Suprapubic skin (tissue), 3 donors: ENCODE results near the gene TMEM248.
"Not testable (repeated sequence)": the region's sequence is repeated elsewhere in the genome, so short reads cannot be mapped to it uniquely, and the experiment has no call there.

ENCODE experiments used
- POLR2A ChIP-seq, 2 donors: fragments of 450-650 bp; IDR thresholded peaks; one replicate each; pipeline ENCODE4 v1.6.1; 2017; ENCODE audit warnings: antibody characterized with exemption in 2 of 2, mild to moderate bottlenecking in 2 of 2, moderate library complexity in 2 of 2
- TF ChIP-seq, protein P1 (sequence below), 2 donors: fragments of 200-600 bp in 1 of 2; fragments of 450-650 bp in 1 of 2; sonication (generic) in 1 of 2; IDR thresholded peaks; one replicate each; pipeline ENCODE4 v1.5.1; 2016 to 2019; ENCODE audit warnings: antibody characterized with exemption in 2 of 2, mild to moderate bottlenecking in 1 of 2, moderate library complexity in 1 of 2

DNA sequence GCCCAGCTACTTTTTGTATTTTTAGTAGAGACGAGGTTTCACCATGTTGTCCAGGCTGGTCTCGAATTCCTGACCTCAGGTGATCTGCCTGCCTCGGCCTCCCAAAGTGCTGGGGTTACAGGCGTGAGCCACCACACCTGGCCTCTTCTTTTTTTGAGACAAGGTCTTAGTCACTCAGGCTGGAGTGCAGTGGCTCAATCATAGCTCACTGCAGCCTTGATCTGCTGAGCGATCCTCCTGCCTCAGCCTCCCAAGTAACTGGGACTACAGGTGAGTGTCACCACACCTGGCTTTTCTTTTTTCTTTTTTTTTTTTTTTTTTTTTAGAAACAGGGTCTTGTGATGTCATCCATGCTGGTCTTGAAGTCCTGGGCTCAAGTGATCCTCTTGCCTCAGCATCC lies 48.0 kb downstream of the TMEM248 start:
- TF ChIP-seq POLR2A (IDR thresholded peaks at IDR 0.05): not testable (repeated sequence)
- TF ChIP-seq, protein P1, sequence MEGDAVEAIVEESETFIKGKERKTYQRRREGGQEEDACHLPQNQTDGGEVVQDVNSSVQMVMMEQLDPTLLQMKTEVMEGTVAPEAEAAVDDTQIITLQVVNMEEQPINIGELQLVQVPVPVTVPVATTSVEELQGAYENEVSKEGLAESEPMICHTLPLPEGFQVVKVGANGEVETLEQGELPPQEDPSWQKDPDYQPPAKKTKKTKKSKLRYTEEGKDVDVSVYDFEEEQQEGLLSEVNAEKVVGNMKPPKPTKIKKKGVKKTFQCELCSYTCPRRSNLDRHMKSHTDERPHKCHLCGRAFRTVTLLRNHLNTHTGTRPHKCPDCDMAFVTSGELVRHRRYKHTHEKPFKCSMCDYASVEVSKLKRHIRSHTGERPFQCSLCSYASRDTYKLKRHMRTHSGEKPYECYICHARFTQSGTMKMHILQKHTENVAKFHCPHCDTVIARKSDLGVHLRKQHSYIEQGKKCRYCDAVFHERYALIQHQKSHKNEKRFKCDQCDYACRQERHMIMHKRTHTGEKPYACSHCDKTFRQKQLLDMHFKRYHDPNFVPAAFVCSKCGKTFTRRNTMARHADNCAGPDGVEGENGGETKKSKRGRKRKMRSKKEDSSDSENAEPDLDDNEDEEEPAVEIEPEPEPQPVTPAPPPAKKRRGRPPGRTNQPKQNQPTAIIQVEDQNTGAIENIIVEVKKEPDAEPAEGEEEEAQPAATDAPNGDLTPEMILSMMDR (IDR thresholded peaks at IDR 0.05): not testable (repeated sequence)
